Stimulated activated CD8-positive, alpha-beta memory T cell treated with anti-CD3 and anti-CD28 coated beads, Interleukin-15, amount 100 ng/mL, for 48 hours (primary cell): ENCODE measurements around the gene UBA52.

ENCODE experiments used
- DNase-seq, 2 donors: peaks; one replicate each; pipeline ENCODE4 v3.0.0-alpha.2; 2020; ENCODE audit warnings: low read depth in 2 of 2

UBA52 gene

GRCh38 chr19:18608102-18608804 lies 36.6 kb downstream of the UBA52 start:
- DNase-seq = no peak

GRCh38 chr19:18608805-18609716 lies 37.4 kb downstream of the UBA52 start:
- no peak for DNase-seq

- no peak for DNase-seq
Observed at GRCh38 chr19:18609717-18610051, 38.0 kb downstream of the UBA52 start.

GRCh38 chr19:18610245-18610555 lies 38.5 kb downstream of the UBA52 start:
- DNase-seq = no peak

DNA sequence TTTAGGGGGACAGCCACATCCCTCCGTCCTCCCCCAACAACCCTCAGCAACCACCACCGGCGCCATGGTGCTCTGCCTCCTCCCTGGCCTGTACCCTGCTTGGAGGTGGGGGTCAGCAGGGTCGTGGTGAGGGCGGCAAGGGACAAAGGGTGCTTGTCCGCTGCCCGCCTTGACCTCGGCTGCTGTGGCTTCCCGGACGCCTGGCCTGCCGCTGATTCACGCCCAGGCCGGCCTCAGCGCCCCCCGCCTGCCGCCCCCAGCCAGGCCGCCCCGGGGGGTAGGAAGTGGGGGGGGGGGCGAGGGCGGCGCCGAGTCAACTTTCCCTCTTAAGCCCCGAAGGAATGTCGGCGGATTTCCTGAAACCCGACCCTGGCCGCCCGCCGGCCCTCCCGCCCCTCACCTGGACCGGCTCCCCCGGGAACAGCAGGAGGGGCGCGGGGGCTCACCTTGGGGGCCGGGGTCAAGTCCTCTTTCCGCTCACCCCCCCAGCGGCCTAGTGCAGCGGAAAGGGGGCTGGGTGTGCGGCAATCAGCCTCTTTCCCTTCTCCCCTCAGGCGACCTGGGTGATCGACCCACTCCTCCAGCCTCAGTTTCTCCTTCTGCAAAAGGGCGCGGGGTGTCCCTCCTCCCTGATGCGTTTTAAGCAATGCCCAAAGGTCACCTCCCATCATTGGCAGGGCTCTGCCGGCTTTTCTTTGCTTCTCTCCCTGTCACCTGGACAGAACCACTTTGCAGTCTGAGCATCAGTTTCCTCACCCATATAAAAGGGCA lies 39.1 kb downstream of the UBA52 start:
- DNase-seq = no peak

GRCh38 chr19:18611327-18612050 lies 39.8 kb downstream of the UBA52 start:
- no peak for DNase-seq

DNA sequence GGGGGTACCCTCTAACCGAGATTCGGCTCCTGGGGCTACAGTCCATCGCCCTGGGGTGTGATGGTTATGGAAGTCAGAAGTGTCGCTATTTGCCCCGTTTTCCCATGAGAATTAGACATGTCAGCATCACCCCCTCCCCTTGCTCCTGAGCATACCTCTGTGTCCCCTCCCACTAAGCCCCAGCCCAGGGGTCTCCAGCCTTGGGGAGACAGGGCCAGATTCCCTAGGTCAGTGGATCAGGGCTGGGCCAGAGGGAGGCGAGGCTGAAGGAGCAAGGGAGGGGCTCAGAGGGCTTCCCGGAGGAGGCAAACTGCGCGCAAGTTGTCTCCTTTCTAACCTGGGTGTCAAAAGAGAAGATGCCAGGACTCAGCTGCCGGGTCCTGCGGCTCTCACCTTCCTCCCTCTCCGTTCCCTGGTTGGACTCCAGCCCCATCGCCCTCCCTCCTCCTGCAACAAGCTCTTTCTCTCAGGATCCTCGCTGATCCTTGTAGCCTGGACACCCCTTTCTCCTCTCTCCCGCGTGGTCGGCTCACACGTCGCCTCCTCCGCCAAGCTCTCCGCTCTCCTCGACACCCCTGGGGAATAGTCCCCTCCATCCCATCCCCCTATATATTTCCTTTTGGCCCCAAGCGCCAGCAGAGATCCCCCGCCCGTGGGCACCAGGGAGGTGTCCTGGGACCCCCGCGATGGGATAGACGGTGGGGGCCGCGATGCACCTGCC lies 40.6 kb downstream of the UBA52 start:
- no peak for DNase-seq

DNA sequence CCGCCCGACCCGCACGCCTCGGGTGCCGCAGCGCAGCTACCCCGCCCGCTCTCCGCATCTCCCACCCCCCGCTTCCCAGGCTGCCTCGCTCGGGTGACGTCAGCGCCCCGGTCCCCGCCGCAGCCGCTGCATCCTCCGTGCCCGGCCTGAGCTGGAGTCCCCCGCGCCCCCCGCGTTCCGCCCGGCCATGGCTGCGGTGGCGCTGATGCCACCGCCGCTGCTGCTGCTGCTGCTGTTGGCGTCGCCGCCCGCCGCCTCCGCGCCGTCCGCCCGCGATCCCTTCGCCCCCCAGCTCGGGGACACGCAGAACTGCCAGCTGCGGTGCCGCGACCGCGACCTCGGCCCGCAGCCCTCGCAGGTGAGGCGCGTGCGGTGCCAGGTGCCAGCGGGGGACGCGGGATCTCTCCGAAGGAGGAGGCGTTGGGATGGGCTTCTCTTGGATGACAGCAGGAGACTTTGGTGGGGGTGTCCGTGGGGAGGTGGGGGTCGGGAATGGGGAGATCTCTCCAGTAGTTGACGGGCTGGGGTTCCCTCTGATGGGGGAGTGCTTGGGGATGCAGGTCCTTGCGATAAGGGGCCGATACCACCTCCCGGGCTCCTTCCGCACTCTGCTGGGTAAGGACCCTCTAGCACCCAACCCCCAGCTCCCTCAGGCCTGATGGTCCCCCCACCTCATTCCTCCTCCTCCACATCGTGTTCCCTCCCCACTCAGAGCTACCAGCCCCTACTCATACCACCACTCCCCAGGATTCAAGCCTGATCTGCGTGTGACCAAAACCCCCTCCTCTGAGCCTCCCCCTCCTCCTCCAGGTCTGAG lies 41.3 kb downstream of the UBA52 start, which contains the start of gene TMEM59L:
Gene TMEM59L (plus strand): TSS at position 99 of the 817 bp plus-strand sequence. CDS start 89 bp downstream, at position 188.
- DNase-seq = no peak

- DNase-seq = no peak
Observed at GRCh38 chr19:18613589-18614234, 42.1 kb downstream of the UBA52 start.

DNA sequence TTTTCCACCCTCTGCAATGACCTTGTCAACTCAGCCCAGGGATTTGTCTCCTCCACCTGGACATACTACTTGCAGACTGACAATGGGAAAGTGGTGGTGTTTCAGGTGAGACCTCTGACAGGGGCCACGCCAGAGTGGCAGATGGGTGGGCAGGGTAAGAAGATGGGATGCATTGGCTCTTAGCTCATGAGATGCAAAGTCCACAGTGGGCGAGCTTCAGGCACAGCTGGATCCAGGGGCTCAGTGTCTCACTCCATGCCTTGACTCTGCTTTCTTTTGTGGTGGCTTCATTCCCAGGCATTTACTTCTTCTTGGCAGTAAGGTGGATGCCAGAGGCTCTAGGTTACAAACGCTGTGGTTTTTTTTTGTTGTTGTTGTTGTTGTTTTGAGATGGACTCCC lies 44.4 kb downstream of the UBA52 start:
- no peak for DNase-seq

GRCh38 chr19:18617562-18617961 lies 45.9 kb downstream of the UBA52 start:
- DNase-seq = no peak

- no peak for DNase-seq
Observed at GRCh38 chr19:18618236-18618635, 46.6 kb downstream of the UBA52 start.

DNA sequence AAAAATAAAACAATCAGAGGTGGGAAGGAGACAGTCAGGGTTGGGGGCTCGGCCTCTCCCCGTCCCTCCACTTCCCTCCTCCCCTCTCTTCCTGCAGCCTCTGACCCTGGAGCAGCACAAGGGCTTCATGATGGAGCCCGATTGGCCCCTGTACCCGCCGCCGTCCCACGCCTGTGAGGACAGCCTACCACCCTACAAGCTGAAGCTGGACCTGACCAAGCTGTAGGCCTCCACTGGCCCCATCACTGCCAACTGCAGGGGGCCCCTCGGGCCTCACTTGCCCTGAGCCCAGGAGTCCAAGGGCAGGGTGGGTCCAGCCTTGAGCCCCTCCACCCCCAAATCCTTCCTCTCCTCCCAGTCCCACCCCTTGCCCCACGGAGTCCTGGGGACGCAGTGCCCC lies 48.7 kb downstream of the UBA52 start:
- no peak for DNase-seq

DNA sequence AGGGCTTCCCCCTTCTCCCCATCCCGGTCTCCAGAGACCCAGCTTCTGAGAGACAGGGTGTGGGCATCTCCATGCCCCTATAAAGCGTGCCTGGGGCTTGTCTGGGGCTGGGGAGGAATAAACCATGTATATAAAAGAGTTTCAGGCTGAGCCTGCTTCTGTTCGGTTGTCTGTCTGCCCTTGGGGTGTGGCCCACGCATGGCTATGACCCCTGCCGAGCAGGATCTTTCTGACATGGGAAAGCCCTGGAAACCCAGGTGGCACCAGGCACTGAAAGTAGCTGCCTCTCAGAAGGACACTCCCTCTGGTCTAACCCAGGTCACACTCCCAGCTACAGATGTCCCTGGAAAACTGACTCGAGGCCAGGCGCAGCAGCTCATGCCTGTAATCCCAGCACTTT lies 49.2 kb downstream of the UBA52 start:
- DNase-seq = no peak

GRCh38 chr19:18626906-18627305 lies 55.2 kb downstream of the UBA52 start:
- DNase-seq = no peak
